ENCODE measurements around the gene DAB2. TPM values are rescaled to one million over a fixed set of nuclear protein-coding genes. Genes with fewer than 3 reads are reported as not detected.

Gene DAB2
- total RNA-seq, 1 experiment from 2014 or later, result 2.3 TPM

DNA sequence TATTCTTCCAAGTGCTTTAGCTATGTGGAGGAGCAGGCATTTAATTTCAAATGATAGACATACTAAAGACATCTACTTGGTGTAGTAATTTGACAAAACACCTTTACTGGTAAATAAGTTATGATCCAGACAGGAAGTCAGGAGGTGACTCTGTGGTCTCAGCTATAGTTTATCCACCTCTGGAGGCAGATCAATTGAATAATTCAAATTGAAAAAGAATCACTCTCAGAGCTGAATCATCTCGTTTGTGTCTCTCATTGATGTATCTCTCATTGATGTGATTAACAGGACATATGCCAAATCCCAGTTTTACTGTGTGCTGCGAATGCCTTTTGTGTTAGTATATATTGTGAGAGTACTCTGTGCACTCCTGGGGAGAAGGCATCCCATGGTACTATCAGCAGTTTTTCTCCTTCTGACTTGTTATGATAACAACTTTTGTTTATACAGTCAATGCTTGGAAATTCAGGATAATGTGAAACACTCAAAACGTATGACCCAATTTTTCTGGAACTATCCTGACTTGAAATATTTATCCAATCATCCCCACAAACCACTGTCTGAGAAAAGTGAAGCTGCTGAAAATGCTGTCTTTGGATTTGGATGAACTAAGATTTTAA lies 48.5 kb upstream of the DAB2 start:
- H3K27me3 Mint-ChIP-seq (ENCODE audit: low read depth), result no peaks in the 10 kb centered on the region
- Histone ChIP-seq H4K20me1 (ENCODE audit: control insufficient read depth, insufficient read depth, insufficient read length) (no peaks in the 10 kb centered on the region), H4K91ac (ENCODE audit: insufficient read length, low read depth, low read length) (no peak overlapping the region), H3K56ac (ENCODE audit: insufficient read length, low read depth, low read length) (no peak overlapping the region), H2BK5ac (ENCODE audit: insufficient read length, low read length) (no peak overlapping the region), H3K79me1 (ENCODE audit: insufficient read depth, low read depth, low read length, poor library complexity, severe bottlenecking) (no peaks in the 10 kb centered on the region), H4K8ac (replicated peaks; ENCODE audit: insufficient read length, low read depth, low read length) (no peak overlapping the region), H3K4ac (ENCODE audit: low read depth, low read length) (no peak overlapping the region), H3K23me2 (ENCODE audit: insufficient read length, low read depth, low read length, poor library complexity, severe bottlenecking) (no peaks in the 10 kb centered on the region), H2BK12ac (ENCODE audit: insufficient read length, low read depth, low read length) (no peak overlapping the region), H2BK15ac (ENCODE audit: low read depth, low read length) (no peak overlapping the region), H3K14ac (ENCODE audit: insufficient read depth, low read length) (no peak overlapping the region), H3K4me1 (ENCODE audit: insufficient read depth, low read length) (no peaks in the 10 kb centered on the region), H3T11ph (ENCODE audit: low read length) (no peak overlapping the region), H3K23ac (ENCODE audit: insufficient read length, low read depth, low read length) (no peak overlapping the region), H2BK120ac (ENCODE audit: low read depth, low read length, poor library complexity, severe bottlenecking) (no peak overlapping the region), H2AFZ (ENCODE audit: low read length) (no peak overlapping the region), H3K79me2 (ENCODE audit: insufficient read depth, low read length) (no peaks in the 10 kb centered on the region), H2BK20ac (ENCODE audit: low read depth, low read length, poor library complexity, severe bottlenecking) (no peak overlapping the region), H3K9ac (ENCODE audit: extremely low read depth, insufficient read length, low read length) (no peak overlapping the region), H3K9me3 (ENCODE audit: control insufficient read depth, low read depth, low read length) (no peaks in the 10 kb centered on the region), H3K4me2 (ENCODE audit: insufficient read depth, insufficient read length, low read length) (no peak overlapping the region), H2AK5ac (ENCODE audit: insufficient read length, low read length) (no peak overlapping the region), H4K5ac (ENCODE audit: insufficient read length, low read depth, low read length) (no peak overlapping the region), H3K27ac (ENCODE audit: insufficient read length, low read depth, low read length) (no peak overlapping the region), H3K18ac (ENCODE audit: insufficient read length, low read depth, low read length) (no peak overlapping the region), H3K27me3 (ENCODE audit: insufficient read depth, low read length) (no peaks in the 10 kb centered on the region)
- H3K4me1 Mint-ChIP-seq, result peaks cover 2 to 3% of the 10 kb centered on the region in 2 experiments; a peak in 1 of 4 replicates
- H3K4me3 Mint-ChIP-seq, result no peak overlapping the region
- H3K36me3 Mint-ChIP-seq (ENCODE audit: insufficient read depth in 1 of 3, low read depth in 3 of 3), result no peaks in the 10 kb centered on the region
- H3K9me3 Mint-ChIP-seq, result no peaks in the 10 kb centered on the region
- TF ChIP-seq, protein P1, sequence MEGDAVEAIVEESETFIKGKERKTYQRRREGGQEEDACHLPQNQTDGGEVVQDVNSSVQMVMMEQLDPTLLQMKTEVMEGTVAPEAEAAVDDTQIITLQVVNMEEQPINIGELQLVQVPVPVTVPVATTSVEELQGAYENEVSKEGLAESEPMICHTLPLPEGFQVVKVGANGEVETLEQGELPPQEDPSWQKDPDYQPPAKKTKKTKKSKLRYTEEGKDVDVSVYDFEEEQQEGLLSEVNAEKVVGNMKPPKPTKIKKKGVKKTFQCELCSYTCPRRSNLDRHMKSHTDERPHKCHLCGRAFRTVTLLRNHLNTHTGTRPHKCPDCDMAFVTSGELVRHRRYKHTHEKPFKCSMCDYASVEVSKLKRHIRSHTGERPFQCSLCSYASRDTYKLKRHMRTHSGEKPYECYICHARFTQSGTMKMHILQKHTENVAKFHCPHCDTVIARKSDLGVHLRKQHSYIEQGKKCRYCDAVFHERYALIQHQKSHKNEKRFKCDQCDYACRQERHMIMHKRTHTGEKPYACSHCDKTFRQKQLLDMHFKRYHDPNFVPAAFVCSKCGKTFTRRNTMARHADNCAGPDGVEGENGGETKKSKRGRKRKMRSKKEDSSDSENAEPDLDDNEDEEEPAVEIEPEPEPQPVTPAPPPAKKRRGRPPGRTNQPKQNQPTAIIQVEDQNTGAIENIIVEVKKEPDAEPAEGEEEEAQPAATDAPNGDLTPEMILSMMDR (conservative IDR thresholded peaks at IDR 0.05), result no peak
- DNase-seq, result no peak
- no CpG with 5 or more reads among the region's 3 CpGs for WGBS (ENCODE audit: extremely low coverage, insufficient read length, low lambda C conversion rate)
- no peak overlapping the region for H3K27ac Mint-ChIP-seq

Measured in H9 (cell line).